Erythroblast (primary cell): Measurements from ENCODE around the gene SPAG7.
A peak's percentile ranks its signal among the peaks of the same experiment; 100 is the strongest.

Experiments used
- DNase-seq, 2 experiments: peaks; one replicate each; lab custom pipeline; 2025; lab: John Stamatoyannopoulos, UW
- GATA1 ChIP-seq: IDR thresholded peaks from 2 replicates; pipeline ENCODE4 v1.6.1; 2011; ENCODE audit warnings: low read depth, mild to moderate bottlenecking, control low read depth, low read length, moderate library complexity
- POLR2A ChIP-seq: IDR thresholded peaks from 2 replicates; pipeline ENCODE4 v1.6.1; 2011; ENCODE audit warnings: mild to moderate bottlenecking, low read length

Gene SPAG7

GRCh38 chr17:4986951-4987766 is 19.5 kb upstream of the SPAG7 start, which contains the start of gene CAMTA2:
CAMTA2 (minus strand) TSS chr17:4987675; CDS start chr17:4986222, 1,453 bp downstream.
- peak; percentile 86 to 89 for DNase-seq
- peak; percentile 77 for TF ChIP-seq POLR2A
- TF ChIP-seq GATA1 = no peak

GRCh38 chr17:4986403-4986802 is 18.8 kb upstream of the SPAG7 start:
- TF ChIP-seq GATA1 = no peak
- no peak for TF ChIP-seq POLR2A

GRCh38 chr17:4982305-4982704 is 14.7 kb upstream of the SPAG7 start:
- TF ChIP-seq GATA1 (no peak), POLR2A (no peak)
- DNase-seq = no peak

More at GRCh38 chr17:4986403-4986802, 18.8 kb upstream of the SPAG7 start:
- no peak for DNase-seq

GRCh38 chr17:4980644-4981216 is 13.1 kb upstream of the SPAG7 start:
- TF ChIP-seq POLR2A (no peak), GATA1 (no peak)
- peak; percentile 45 to 68 for DNase-seq

- no peak for DNase-seq
- no peak for TF ChIP-seq GATA1
- TF ChIP-seq POLR2A = no peak
Observed at GRCh38 chr17:4978726-4979125, 11.1 kb upstream of the SPAG7 start.

GRCh38 chr17:4974115-4974670 is 6.6 kb upstream of the SPAG7 start:
- DNase-seq = no peak
- TF ChIP-seq GATA1 (no peak), POLR2A (no peak)

- no peak for DNase-seq
- no peak for TF ChIP-seq POLR2A
- TF ChIP-seq GATA1 = no peak
Observed at GRCh38 chr17:4973256-4974114, 5.9 kb upstream of the SPAG7 start.

GRCh38 chr17:4972752-4973151 is 5.1 kb upstream of the SPAG7 start:
- DNase-seq = no peak
- TF ChIP-seq GATA1 = no peak
- peak; percentile 12 for TF ChIP-seq POLR2A

- TF ChIP-seq GATA1 (no peak), POLR2A (no peak)
- no peak for DNase-seq
Observed at GRCh38 chr17:4972322-4972721, 4.7 kb upstream of the SPAG7 start.

GRCh38 chr17:4971826-4972225 is 4.2 kb upstream of the SPAG7 start:
- TF ChIP-seq POLR2A (no peak), GATA1 (no peak)
- DNase-seq = no peak

GRCh38 chr17:4970273-4970672 is 2.7 kb upstream of the SPAG7 start:
- DNase-seq = no peak
- no peak for TF ChIP-seq POLR2A
- TF ChIP-seq GATA1 = no peak

GRCh38 chr17:4969551-4970173 is 2.0 kb upstream of the SPAG7 start:
- TF ChIP-seq GATA1 (no peak), POLR2A (no peak)
- DNase-seq = no peak

GRCh38 chr17:4969047-4969550 is 1.5 kb upstream of the SPAG7 start:
- peak; percentile 24 to 67 for DNase-seq
- TF ChIP-seq POLR2A (no peak), GATA1 (no peak)
